H1 (cell line): Measurements from ENCODE around the gene NDUFB5. TPM values are rescaled to one million over a fixed set of nuclear protein-coding genes. Genes with fewer than 3 reads are reported as not detected.

Experiments
- CTCF ChIA-PET: fragments of 300-600 bp; sonication (Branson Sonifier 250); formaldehyde crosslinking; loops from one replicate; lab custom pipeline; 2021; ENCODE audit not compliant: partially characterized antibody; lab: Charles Lee
- POLR2A ChIA-PET: fragments of 300-600 bp; sonication (Branson Sonifier 250); formaldehyde crosslinking; loops from one replicate; lab custom pipeline; 2021; ENCODE audit warnings: inconsistent platforms; ENCODE audit not compliant: partially characterized antibody; lab: Charles Lee
- DNase-seq, 2 experiments: peaks; one replicate each; pipeline versions ENCODE4 v3.0.0 to v3.0.0-alpha.2; 2010 to 2022; ENCODE audit warnings: low spot score in 2 of 2, low read depth in 1 of 2, mixed read lengths in 1 of 2
- FAIRE-seq: peaks from 2 replicates; lab custom pipeline; 2011; peaks lifted over from hg19 to GRCh38; lab: Jason Lieb, UNC
- H2AFZ ChIP-seq: 2 replicates; pipeline ENCODE4 v1.8.1; 2012; ENCODE audit warnings: low read length, inconsistent platforms
- H2AK5ac ChIP-seq: 2 replicates; pipeline ENCODE4 v1.6.1; 2013; ENCODE audit warnings: low read depth, low read length
- H2BK120ac ChIP-seq: replicated peaks from 2 replicates; pipeline ENCODE3; 2013; ENCODE audit warnings: low read depth, low read length, inconsistent platforms
- H2BK12ac ChIP-seq: 2 replicates; pipeline ENCODE4 v1.6.1; 2013; ENCODE audit warnings: low read depth, low read length
- H2BK15ac ChIP-seq: 2 replicates; pipeline ENCODE4 v1.6.1; 2013; ENCODE audit warnings: low read length
- H2BK20ac ChIP-seq: 2 replicates; pipeline ENCODE4 v1.6.1; 2013; ENCODE audit warnings: low read length
- H2BK5ac ChIP-seq: 2 replicates; pipeline ENCODE4 v1.6.1; 2013; ENCODE audit warnings: low read depth, low read length
- H3K14ac ChIP-seq: 2 replicates; pipeline ENCODE4 v1.6.1; 2013; ENCODE audit warnings: inconsistent platforms; ENCODE audit not compliant: insufficient read length
- H3K18ac ChIP-seq: 2 replicates; pipeline ENCODE4 v1.6.1; 2013; ENCODE audit warnings: low read length; ENCODE audit errors: extremely low read depth
- H3K23ac ChIP-seq: 2 replicates; pipeline ENCODE4 v1.6.1; 2013; ENCODE audit warnings: inconsistent platforms; ENCODE audit not compliant: insufficient read length
- H3K23me2 ChIP-seq: 2 replicates; pipeline ENCODE4 v1.6.1; 2013; ENCODE audit warnings: low read depth, low read length
- H3K27ac ChIP-seq: 2 replicates; pipeline ENCODE4 v1.6.1; 2011; ENCODE audit warnings: low read depth, low read length, inconsistent platforms
- H3K27me3 ChIP-seq, 4 experiments: replicated peaks in 1 of 4; 1 replicate in 1 of 4; 2 replicates in 3 of 4; pipeline versions ENCODE4 v1.6.1 to v1.8.1; 2011 to 2013; ENCODE audit warnings: low read length in 3 of 4, mild to moderate bottlenecking in 3 of 4, inconsistent platforms in 2 of 4, mixed read lengths in 2 of 4, moderate library complexity in 1 of 4; ENCODE audit not compliant: control insufficient read depth in 3 of 4, insufficient read depth in 3 of 4; ENCODE audit errors: extremely low read depth in 1 of 4
- H3K36me3 ChIP-seq, 4 experiments: 2 replicates each; pipeline versions ENCODE4 v1.6.1 to v1.8.1; 2011 to 2013; ENCODE audit warnings: mild to moderate bottlenecking in 4 of 4, low read length in 3 of 4, moderate library complexity in 2 of 4, control low read depth in 1 of 4, inconsistent platforms in 1 of 4; ENCODE audit not compliant: insufficient read depth in 4 of 4, control insufficient read depth in 2 of 4
- H3K4ac ChIP-seq: replicated peaks from 2 replicates; pipeline ENCODE3; 2013; ENCODE audit warnings: low read length, low read depth, mixed read lengths, inconsistent platforms; ENCODE audit not compliant: insufficient read length
- H3K4me1 ChIP-seq, 4 experiments: replicated peaks in 1 of 4; 1 replicate in 1 of 4; 2 replicates in 3 of 4; pipeline versions ENCODE4 v1.6.1 to v1.8.1; 2011 to 2013; ENCODE audit warnings: low read length in 3 of 4, inconsistent platforms in 2 of 4, mixed read lengths in 1 of 4; ENCODE audit not compliant: insufficient read depth in 4 of 4, control insufficient read depth in 3 of 4
- H3K4me2 ChIP-seq, 2 experiments: 2 replicates each; pipeline versions ENCODE4 v1.6.1 to v1.8.1; 2011 to 2013; ENCODE audit warnings: low read depth in 2 of 2, low read length in 2 of 2, control low read depth in 1 of 2, inconsistent platforms in 1 of 2, mild to moderate bottlenecking in 1 of 2; ENCODE audit not compliant: insufficient read depth in 1 of 2
- H3K4me3 ChIP-seq, 4 experiments: fragments of 200-600, 300-600 bp in 1 of 4; sonication (generic), shearing (Covaris generic), sonication (Bioruptor Twin) in 1 of 4; 2 replicates each; pipeline versions ENCODE4 v1.5.1 to v1.8.1; 2011 to 2016; ENCODE audit warnings: low read length in 4 of 4, low read depth in 3 of 4, control low read depth in 2 of 4, inconsistent platforms in 2 of 4, mild to moderate bottlenecking in 2 of 4, mixed read lengths in 1 of 4, moderate library complexity in 1 of 4; ENCODE audit not compliant: insufficient read depth in 2 of 4; ENCODE audit errors: extremely low read depth in 1 of 4
- H3K56ac ChIP-seq: replicated peaks from 2 replicates; pipeline ENCODE3; 2013; ENCODE audit warnings: low read depth, mild to moderate bottlenecking, mixed read lengths, low read length, inconsistent platforms; ENCODE audit not compliant: insufficient read length
- H3K79me1 ChIP-seq: 2 replicates; pipeline ENCODE4 v1.6.1; 2013; ENCODE audit warnings: low read depth, low read length, control low read depth
- H3K79me2 ChIP-seq, 2 experiments: 2 replicates each; pipeline versions ENCODE4 v1.6.1 to v1.8.1; 2012 to 2013; ENCODE audit warnings: low read length in 2 of 2, mild to moderate bottlenecking in 2 of 2, inconsistent platforms in 1 of 2; ENCODE audit not compliant: insufficient read depth in 2 of 2, control insufficient read depth in 1 of 2
- H3K9ac ChIP-seq, 4 experiments: replicated peaks in 1 of 4; 1 replicate in 1 of 4; 2 replicates in 3 of 4; pipeline versions ENCODE4 v1.6.1 to v1.8.1; 2011 to 2013; ENCODE audit warnings: low read depth in 3 of 4, low read length in 3 of 4, control low read depth in 2 of 4, mild to moderate bottlenecking in 2 of 4, moderate library complexity in 2 of 4, inconsistent platforms in 1 of 4; ENCODE audit errors: extremely low read depth in 1 of 4
- H3K9me3 ChIP-seq, 2 experiments: 2 replicates each; pipeline versions ENCODE4 v1.6.1 to v1.8.1; 2012 to 2013; ENCODE audit warnings: mild to moderate bottlenecking in 2 of 2, moderate library complexity in 2 of 2, control low read depth in 1 of 2, inconsistent platforms in 1 of 2, low read depth in 1 of 2, low read length in 1 of 2, mixed read lengths in 1 of 2; ENCODE audit not compliant: insufficient read depth in 2 of 2
- H4K20me1 ChIP-seq, 2 experiments: replicated peaks in 1 of 2; 2 replicates each; pipeline versions ENCODE3 to v1.8.1; 2011 to 2013; ENCODE audit warnings: inconsistent platforms in 2 of 2, low read length in 2 of 2, mild to moderate bottlenecking in 1 of 2; ENCODE audit not compliant: insufficient read depth in 2 of 2, control insufficient read depth in 1 of 2
- H4K5ac ChIP-seq: 2 replicates; pipeline ENCODE4 v1.6.1; 2013; ENCODE audit warnings: low read length, low read depth, mixed read lengths, inconsistent platforms; ENCODE audit not compliant: insufficient read length
- H4K8ac ChIP-seq: 2 replicates; pipeline ENCODE4 v1.8.0; 2013; ENCODE audit warnings: mild to moderate bottlenecking, moderate library complexity, low read length, inconsistent platforms; ENCODE audit not compliant: insufficient read depth; ENCODE audit errors: extremely low read depth
- H4K91ac ChIP-seq: replicated peaks from 2 replicates; pipeline ENCODE3; 2013; ENCODE audit warnings: low read length, mixed read lengths, inconsistent platforms; ENCODE audit not compliant: insufficient read length
- ASH2L ChIP-seq: fragments of 200-600, 300-600 bp; sonication (generic); IDR thresholded peaks from one replicate; pipeline ENCODE4 v1.7.1; 2017; ENCODE audit warnings: low read length
- ATF2 ChIP-seq: IDR thresholded peaks from 2 replicates; pipeline ENCODE4 v1.6.1; 2012; ENCODE audit warnings: low read length, inconsistent platforms
- ATF3 ChIP-seq: IDR thresholded peaks from 2 replicates; pipeline ENCODE4 v1.6.1; 2011; ENCODE audit warnings: low read depth, mild to moderate bottlenecking, low read length; ENCODE audit not compliant: insufficient read depth
- JUND ChIP-seq: IDR thresholded peaks from 2 replicates; pipeline ENCODE4 v1.6.1; 2011; ENCODE audit warnings: mild to moderate bottlenecking, improper control_type of control experiment, low read length
- NRF1 ChIP-seq: IDR thresholded peaks from 2 replicates; pipeline ENCODE4 v1.6.1; 2011; ENCODE audit warnings: mild to moderate bottlenecking, low read depth, low read length, improper control_type of control experiment
- RBBP5 ChIP-seq: IDR thresholded peaks from 2 replicates; pipeline ENCODE4 v1.7.1; 2012; ENCODE audit warnings: low read depth, mild to moderate bottlenecking, inconsistent platforms, low read length, moderate library complexity, borderline replicate concordance
- RFX5 ChIP-seq: IDR thresholded peaks from 2 replicates; pipeline ENCODE4 v1.6.1; 2011; ENCODE audit warnings: low read depth, low read length, improper control_type of control experiment, borderline replicate concordance
- RNF2 ChIP-seq: fragments of 200-900, 300-1000 bp; sonication (generic); IDR thresholded peaks from 2 replicates; pipeline ENCODE4 v1.7.1; 2016; ENCODE audit warnings: borderline replicate concordance, low read depth, mild to moderate bottlenecking, antibody characterized with exemption, low read length; ENCODE audit not compliant: poor library complexity, severe bottlenecking; ENCODE audit errors: missing control alignments
- SIX5 ChIP-seq: IDR thresholded peaks from 2 replicates; pipeline ENCODE4 v1.6.1; 2011; ENCODE audit warnings: mild to moderate bottlenecking, low read depth, low read length
- TAF1 ChIP-seq: IDR thresholded peaks from 2 replicates; pipeline ENCODE4 v1.6.1; 2011; ENCODE audit warnings: mild to moderate bottlenecking, low read depth, low read length
- TEAD4 ChIP-seq: IDR thresholded peaks from 2 replicates; pipeline ENCODE4 v1.6.1; 2012; ENCODE audit warnings: low read depth, low read length, inconsistent platforms, mixed read lengths
- YY1 ChIP-seq: IDR thresholded peaks from 2 replicates; pipeline ENCODE4 v1.6.1; 2011; ENCODE audit warnings: low read depth, mild to moderate bottlenecking, low read length
- WGBS, 2 experiments: shearing (Covaris generic) in 1 of 2; methylation state at CpG; one replicate each; pipeline versions ENCODE4 v1.1.6 to v1.1.7; 2013 to 2015; ENCODE audit warnings: low lambda C conversion rate in 2 of 2, mixed read lengths in 2 of 2, inconsistent platforms in 1 of 2, low coverage in 1 of 2, missing lambda C conversion rate in 1 of 2; ENCODE audit not compliant: insufficient replicate concordance in 2 of 2, insufficient coverage in 1 of 2, insufficient read length in 1 of 2; ENCODE audit errors: extremely low coverage in 1 of 2, missing lambda C conversion rate in 1 of 2; 5-methylcytosine and 5-hydroxymethylcytosine counted together
- polyA plus RNA-seq, 7 experiments: library from polyadenylated mRNA; depleted of rRNA in 3 of 7; stranded (reverse) in 5 of 7; unstranded in 2 of 7; fragments of >200 nt in 5 of 7; fragments of 200-250 nt in 2 of 7; gene quantifications; 1 replicate in 5 of 7; 2 replicates in 1 of 7; 4 replicates in 1 of 7; pipeline versions ENCODE4 v1.2.1 to v1.2.3, GENCODE V29; 2011 to 2013; ENCODE audit warnings: missing spikeins in 2 of 7, mixed read lengths in 2 of 7
- total RNA-seq: library from RNA; stranded (reverse); fragmentation: NEBNext Ultra II Directional; extraction: Animal tissue kit (Norgen Biotek cat#: 25700); gene quantifications from 2 replicates; pipeline ENCODE4 v1.2.1, GENCODE V29; 2021

The NDUFB5 gene
- total and polyA plus RNA-seq, 2 of the 8 experiments (the other 6 are each of a cell fraction or from before 2014, with no cell fraction given): 46.1 to 85.8 TPM

GRCh38 chr3:179673523-179673922 is 68.9 kb downstream of the NDUFB5 start:
- Histone ChIP-seq H3K79me1 (peaks cover 16% of the 10 kb centered on the region), H3K27ac (no peak overlapping the region), H2BK5ac (no peak overlapping the region), H3K23ac (no peak overlapping the region), H3K36me3 (no peaks in the 10 kb centered on the region; a peak in 1 of 8 replicates), H2BK12ac (no peak overlapping the region), H3K4me3 (no peak overlapping the region), H3K18ac (no peak overlapping the region), H3K14ac (no peak overlapping the region), H3K4me1 (peaks cover 0 to 5% (median 0%) of the 10 kb centered on the region in 4 experiments; a peak in 2 of 7 replicates), H3K4ac (no peak overlapping the region), H2BK120ac (no peak overlapping the region), H4K91ac (no peak overlapping the region), H4K5ac (no peak overlapping the region), H3K9ac (no peak overlapping the region), H2AK5ac (no peak overlapping the region), H3K56ac (no peak overlapping the region), H2BK20ac (no peak overlapping the region), H3K23me2 (no peaks in the 10 kb centered on the region), H2AFZ (no peak overlapping the region), H4K20me1 (peaks cover 2 to 4% of the 10 kb centered on the region in 2 experiments), H3K27me3 (no peaks in the 10 kb centered on the region), H4K8ac (no peak overlapping the region; the same call in 1 of the 2 replicates), H3K79me2 (peaks cover 12 to 75% of the 10 kb centered on the region in 2 experiments; a peak in 3 of 4 replicates), H2BK15ac (no peak overlapping the region), H3K9me3 (no peaks in the 10 kb centered on the region), H3K4me2 (no peak overlapping the region)
- POLR2A ChIA-PET: interaction anchor here (2.6 kb wide), 1 partner anchor 12 kb away, joined by 9 read pairs; no protein-coding TSS in a partner anchor
- WGBS, 2 experiments: 90% methylated on average over 8 of the region's 8 CpGs; no CpG with 5 or more reads in 1 of the 2 experiments
- FAIRE-seq (no peak), DNase-seq (no peak)
- CTCF ChIA-PET: interaction anchor here (0.9 to 2.9 kb wide), 2 partner anchors 12 to 24 kb away, joined by 3 to 11 read pairs; no protein-coding TSS in a partner anchor
- no peak for TF ChIP-seq JUND
- TF ChIP-seq NRF1: no peak
- no peak for TF ChIP-seq ATF3
- no peak for TF ChIP-seq YY1
- no peak for TF ChIP-seq RFX5
- no peak for TF ChIP-seq TAF1
- no peak for TF ChIP-seq ASH2L
- no peak for TF ChIP-seq SIX5
- TF ChIP-seq ATF2: no peak
- TF ChIP-seq RNF2: no peak
- no peak for TF ChIP-seq TEAD4
- TF ChIP-seq RBBP5: no peak
